SK-N-SH (cell line): ENCODE measurements around the gene ARRDC3.

Experiments
- ELF1 ChIP-seq: IDR thresholded peaks from 2 replicates; pipeline ENCODE4 v1.4.0; 2012
- EP300 ChIP-seq, 2 experiments: IDR thresholded peaks; 2 replicates each; pipeline versions ENCODE4 v1.4.0 to v1.6.1; 2012; ENCODE audit warnings: borderline replicate concordance in 1 of 2, low read depth in 1 of 2, low read length in 1 of 2
- RAD21 ChIP-seq: IDR thresholded peaks from 2 replicates; pipeline ENCODE4 v1.6.1; 2012; ENCODE audit warnings: mild to moderate bottlenecking, low read length
- RFX5 ChIP-seq: IDR thresholded peaks from 2 replicates; pipeline ENCODE4 v1.6.1; 2012; ENCODE audit warnings: mild to moderate bottlenecking, improper control_type of control experiment, low read length
- TAF1 ChIP-seq: IDR thresholded peaks from 2 replicates; pipeline ENCODE4 v1.6.1; 2012; ENCODE audit warnings: low read depth, mild to moderate bottlenecking, low read length, moderate library complexity, borderline replicate concordance
- YY1 ChIP-seq: IDR thresholded peaks from 2 replicates; pipeline ENCODE4 v1.4.0; 2012; ENCODE audit warnings: low read depth, mild to moderate bottlenecking
- TF ChIP-seq, protein P1 (sequence below): fragments of 200-600 bp; sonication (generic); IDR thresholded peaks from 2 replicates; pipeline ENCODE4 v1.6.1; 2017; ENCODE audit warnings: antibody characterized with exemption, mild to moderate bottlenecking, moderate library complexity
- TF ChIP-seq, protein P2 (sequence below): IDR thresholded peaks from 2 replicates; pipeline ENCODE4 v1.6.1; 2012; ENCODE audit warnings: mild to moderate bottlenecking, low read depth, low read length, moderate library complexity

DNA sequence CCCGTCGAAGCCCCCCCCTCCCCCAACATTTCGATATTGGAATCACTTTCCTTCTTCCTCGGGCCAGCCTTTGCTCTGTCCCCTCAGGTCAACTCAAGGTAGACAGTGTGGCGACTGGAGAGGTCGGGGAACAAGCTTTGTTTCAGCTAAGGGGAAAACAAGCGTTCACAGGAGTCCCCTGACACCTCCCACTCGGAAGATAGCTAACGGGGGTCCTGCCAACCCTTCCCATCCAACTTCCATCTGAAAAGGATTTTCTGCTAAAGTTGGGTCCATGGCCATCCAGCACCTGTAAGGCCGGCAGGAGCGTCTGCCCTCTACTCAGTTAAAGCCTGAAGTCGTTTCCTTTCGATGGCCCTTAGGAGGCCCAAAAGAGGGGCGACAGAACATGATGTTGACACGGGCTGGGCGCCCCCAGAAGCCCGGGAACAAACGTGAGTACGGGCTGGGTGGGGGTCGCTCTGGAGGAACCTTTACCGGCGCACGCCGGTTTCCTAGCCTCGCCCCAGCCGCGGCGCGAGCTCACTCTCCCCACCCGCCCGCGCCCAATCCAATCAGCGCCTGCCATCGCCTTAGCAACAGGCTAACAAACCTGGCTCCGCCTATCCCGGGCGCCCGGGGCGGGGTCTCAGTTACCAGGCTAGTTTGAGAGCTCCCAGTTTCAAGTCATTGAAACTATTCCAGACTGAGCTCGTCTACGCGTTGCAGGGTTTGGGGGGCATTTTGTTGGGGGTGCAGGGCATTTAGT, 2.5 kb downstream of the ARRDC3 start:
- TF ChIP-seq, protein P1, sequence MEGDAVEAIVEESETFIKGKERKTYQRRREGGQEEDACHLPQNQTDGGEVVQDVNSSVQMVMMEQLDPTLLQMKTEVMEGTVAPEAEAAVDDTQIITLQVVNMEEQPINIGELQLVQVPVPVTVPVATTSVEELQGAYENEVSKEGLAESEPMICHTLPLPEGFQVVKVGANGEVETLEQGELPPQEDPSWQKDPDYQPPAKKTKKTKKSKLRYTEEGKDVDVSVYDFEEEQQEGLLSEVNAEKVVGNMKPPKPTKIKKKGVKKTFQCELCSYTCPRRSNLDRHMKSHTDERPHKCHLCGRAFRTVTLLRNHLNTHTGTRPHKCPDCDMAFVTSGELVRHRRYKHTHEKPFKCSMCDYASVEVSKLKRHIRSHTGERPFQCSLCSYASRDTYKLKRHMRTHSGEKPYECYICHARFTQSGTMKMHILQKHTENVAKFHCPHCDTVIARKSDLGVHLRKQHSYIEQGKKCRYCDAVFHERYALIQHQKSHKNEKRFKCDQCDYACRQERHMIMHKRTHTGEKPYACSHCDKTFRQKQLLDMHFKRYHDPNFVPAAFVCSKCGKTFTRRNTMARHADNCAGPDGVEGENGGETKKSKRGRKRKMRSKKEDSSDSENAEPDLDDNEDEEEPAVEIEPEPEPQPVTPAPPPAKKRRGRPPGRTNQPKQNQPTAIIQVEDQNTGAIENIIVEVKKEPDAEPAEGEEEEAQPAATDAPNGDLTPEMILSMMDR: no peak
- peak; percentile 93 for TF ChIP-seq TAF1
- peak; percentile 99 for TF ChIP-seq RFX5
- no peak for TF ChIP-seq YY1
- no peak for TF ChIP-seq ELF1
- no peak for TF ChIP-seq RAD21
- peak in 1 of 2 experiments; percentile 48; a peak in 1 of 4 replicates for TF ChIP-seq EP300 (IDR thresholded peaks at IDR 0.05; ENCODE audit: borderline replicate concordance in 1 of 2, low read depth in 1 of 2, low read length in 1 of 2)
- TF ChIP-seq, protein P2, sequence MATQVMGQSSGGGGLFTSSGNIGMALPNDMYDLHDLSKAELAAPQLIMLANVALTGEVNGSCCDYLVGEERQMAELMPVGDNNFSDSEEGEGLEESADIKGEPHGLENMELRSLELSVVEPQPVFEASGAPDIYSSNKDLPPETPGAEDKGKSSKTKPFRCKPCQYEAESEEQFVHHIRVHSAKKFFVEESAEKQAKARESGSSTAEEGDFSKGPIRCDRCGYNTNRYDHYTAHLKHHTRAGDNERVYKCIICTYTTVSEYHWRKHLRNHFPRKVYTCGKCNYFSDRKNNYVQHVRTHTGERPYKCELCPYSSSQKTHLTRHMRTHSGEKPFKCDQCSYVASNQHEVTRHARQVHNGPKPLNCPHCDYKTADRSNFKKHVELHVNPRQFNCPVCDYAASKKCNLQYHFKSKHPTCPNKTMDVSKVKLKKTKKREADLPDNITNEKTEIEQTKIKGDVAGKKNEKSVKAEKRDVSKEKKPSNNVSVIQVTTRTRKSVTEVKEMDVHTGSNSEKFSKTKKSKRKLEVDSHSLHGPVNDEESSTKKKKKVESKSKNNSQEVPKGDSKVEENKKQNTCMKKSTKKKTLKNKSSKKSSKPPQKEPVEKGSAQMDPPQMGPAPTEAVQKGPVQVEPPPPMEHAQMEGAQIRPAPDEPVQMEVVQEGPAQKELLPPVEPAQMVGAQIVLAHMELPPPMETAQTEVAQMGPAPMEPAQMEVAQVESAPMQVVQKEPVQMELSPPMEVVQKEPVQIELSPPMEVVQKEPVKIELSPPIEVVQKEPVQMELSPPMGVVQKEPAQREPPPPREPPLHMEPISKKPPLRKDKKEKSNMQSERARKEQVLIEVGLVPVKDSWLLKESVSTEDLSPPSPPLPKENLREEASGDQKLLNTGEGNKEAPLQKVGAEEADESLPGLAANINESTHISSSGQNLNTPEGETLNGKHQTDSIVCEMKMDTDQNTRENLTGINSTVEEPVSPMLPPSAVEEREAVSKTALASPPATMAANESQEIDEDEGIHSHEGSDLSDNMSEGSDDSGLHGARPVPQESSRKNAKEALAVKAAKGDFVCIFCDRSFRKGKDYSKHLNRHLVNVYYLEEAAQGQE: no peak; the same call in 1 of the 2 replicates
